Measurements from ENCODE around the gene PAX6. TPM values are rescaled to one million over a fixed set of nuclear protein-coding genes. Genes with fewer than 3 reads are reported as not detected.
A peak's percentile ranks its signal among the peaks of the same experiment; 100 is the strongest.

PAX6 gene
- total and polyA plus RNA-seq, 9 of the 15 experiments (the other 6 are each of a cell fraction or from before 2014, with no cell fraction given) = 1.5 to 10.9 (median 5.3) TPM

DNA sequence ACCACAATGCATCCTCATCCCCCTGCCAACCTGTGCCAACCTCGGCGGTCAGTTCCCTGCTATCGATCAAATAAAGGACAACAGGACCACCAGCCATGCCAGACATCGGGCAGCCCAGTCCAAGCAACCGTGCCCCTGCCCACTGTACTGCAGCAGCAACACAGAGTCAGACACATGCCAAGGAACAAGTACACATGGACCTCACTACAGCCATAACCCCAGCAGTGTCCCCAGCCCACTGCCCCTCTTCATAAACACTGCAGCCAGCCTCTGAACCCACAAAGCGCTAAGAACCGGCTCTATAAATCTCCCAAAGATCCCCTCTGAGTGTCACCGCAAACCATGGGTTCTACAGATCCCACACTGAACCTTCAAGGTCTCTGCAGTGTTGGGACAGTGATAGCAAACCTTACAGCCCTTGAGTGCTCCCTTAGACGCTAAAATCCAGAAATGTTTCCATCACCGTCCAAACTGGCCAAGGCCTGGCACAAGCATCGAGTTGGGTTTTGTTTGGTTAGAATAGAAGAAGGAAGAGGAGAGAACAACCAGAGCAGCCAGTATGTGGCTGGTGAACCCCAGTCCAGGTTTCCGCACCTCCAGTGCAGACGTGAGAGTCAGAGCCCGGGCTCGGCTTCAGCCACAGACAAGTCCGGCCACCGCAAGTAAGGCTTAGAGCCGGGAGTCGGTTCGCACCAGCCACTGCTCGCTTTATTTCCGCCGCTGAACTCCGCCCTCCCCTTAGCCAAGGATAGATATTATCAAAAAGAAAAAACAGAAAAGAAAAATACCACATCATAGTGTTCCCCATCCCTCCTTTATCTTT, 7.9 kb downstream of the PAX6 start:
- Histone ChIP-seq H3K4me2 (ENCODE audit: insufficient read depth, low read length) (no peak overlapping the region), H3K79me2 (ENCODE audit: control insufficient read depth, insufficient read depth, low read length) (no peaks in the 10 kb centered on the region), H3K36me3 (ENCODE audit: control insufficient read depth, insufficient read depth, low read length) (no peaks in the 10 kb centered on the region), H3K9ac (ENCODE audit: insufficient read depth in 1 of 2, low read depth in 2 of 2, low read length in 2 of 2) (peak overlapping the region in 1 of 2 experiments; percentile 35; a peak in 1 of 4 replicates), H3K9me1 (ENCODE audit: control insufficient read depth, insufficient read depth, low read length) (no peaks in the 10 kb centered on the region), H3K4me3 (no peak overlapping the region), H3K27ac (ENCODE audit: extremely low read depth, low read depth, low read length) (no peak overlapping the region), H2AFZ (ENCODE audit: low read depth, low read length) (0 out of 2 replicates have a peak overlapping the region, but pooled peaks have one; percentile 18), H4K20me1 (replicated peaks; ENCODE audit: control insufficient read depth, insufficient read depth, low read length) (no peaks in the 10 kb centered on the region), H3K27me3 (ENCODE audit: control insufficient read depth in 2 of 2, insufficient read depth in 2 of 2, low read length in 2 of 2) (peaks cover 6 to 51% of the 10 kb centered on the region in 2 experiments), H3K9me3 (replicated peaks; ENCODE audit: control insufficient read depth, insufficient read depth, low read depth, low read length) (no peaks in the 10 kb centered on the region), H3K4me1 (replicated peaks in 1 of 2; ENCODE audit: control insufficient read depth in 2 of 2, insufficient read depth in 2 of 2, low read length in 2 of 2) (peaks cover 0 to 3% of the 10 kb centered on the region in 2 experiments; a peak in 4 of 5 replicates)
- intact Hi-C loops (cut with micrococcal nuclease) (no loop called here), in situ Hi-C loops (cut with MboI) (no loop called here)
- ChIA-PET CTCF (ENCODE audit: low intra/inter-chr PET ratio) (no interaction called here), POLR2A (no interaction called here)
- WGBS (ENCODE audit: insufficient coverage, low coverage, missing lambda C conversion rate) = 18% methylated on average over 23 of the region's 24 CpGs
- TF ChIP-seq EHMT2 (IDR thresholded peaks at IDR 0.05) (no peak), REST (IDR thresholded peaks at IDR 0.05; ENCODE audit: borderline replicate concordance) (peak; percentile 59), REST (CRISPR knock-in tag; IDR thresholded peaks at IDR 0.05; ENCODE audit: low read depth) (no peak), ZNF639 (CRISPR knock-in tag; conservative IDR thresholded peaks at IDR 0.05 in 1 of 2, IDR thresholded peaks at IDR 0.05 in 1 of 2) (no peak), THRA (IDR thresholded peaks at IDR 0.05) (no peak), ERF (CRISPR knock-in tag; IDR thresholded peaks at IDR 0.05) (no peak)
- TF ChIP-seq, protein P1, sequence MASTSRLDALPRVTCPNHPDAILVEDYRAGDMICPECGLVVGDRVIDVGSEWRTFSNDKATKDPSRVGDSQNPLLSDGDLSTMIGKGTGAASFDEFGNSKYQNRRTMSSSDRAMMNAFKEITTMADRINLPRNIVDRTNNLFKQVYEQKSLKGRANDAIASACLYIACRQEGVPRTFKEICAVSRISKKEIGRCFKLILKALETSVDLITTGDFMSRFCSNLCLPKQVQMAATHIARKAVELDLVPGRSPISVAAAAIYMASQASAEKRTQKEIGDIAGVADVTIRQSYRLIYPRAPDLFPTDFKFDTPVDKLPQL (IDR thresholded peaks at IDR 0.05; ENCODE audit: extremely low read depth, insufficient read length) = no peak
- BruUV-seq (replicated peaks) = no TSS peak
- DNase-seq (ENCODE audit: extremely low read depth in 1 of 4, low spot score in 3 of 4) = no peak
- FAIRE-seq = no peak
- peak; percentile 78 for ATAC-seq

All from K562 (cell line).